ENCODE measurements around the gene PRKCE. TPM values are rescaled to one million over a fixed set of nuclear protein-coding genes. Genes with fewer than 3 reads are reported as not detected.

The PRKCE gene
- polyA plus RNA-seq, 3 donors: 1.3 to 7.7 (median 2.3) TPM

- no peaks in the 10 kb centered on the region for H3K27me3 ChIP-seq (ENCODE audit: control insufficient read depth in 2 of 2, insufficient read depth in 2 of 2, low read length in 2 of 2)
- H3K9ac ChIP-seq (ENCODE audit: insufficient read depth, low read length, poor library complexity, severe bottlenecking): no peak overlapping the region
- H3K4me3 Mint-ChIP-seq: no peak overlapping the region
- H3K79me2 ChIP-seq (ENCODE audit: insufficient read depth, low read length): no peaks in the 10 kb centered on the region
- H3K9me3 Mint-ChIP-seq: no peaks in the 10 kb centered on the region
- no peak overlapping the region for H3K4me2 ChIP-seq (replicated peaks; ENCODE audit: extremely low read depth, low read length, poor library complexity, severe bottlenecking)
- H2AFZ ChIP-seq (ENCODE audit: insufficient read depth, low read depth, low read length, poor library complexity, severe bottlenecking): no peak overlapping the region
- intact Hi-C loops (cut with micrococcal nuclease): no loop called here
- peaks cover 0 to 5% (median 0%) of the 10 kb centered on the region in 3 donors for H3K27me3 Mint-ChIP-seq (ENCODE audit: low read depth in 3 of 3)
- H3K4me1 ChIP-seq (ENCODE audit: control insufficient read depth in 1 of 2, insufficient read depth in 2 of 2, low read length in 2 of 2): no peaks in the 10 kb centered on the region
- 94% methylated on average over 2 of the region's 2 CpGs for WGBS (ENCODE audit: insufficient coverage)
- H3K4me1 Mint-ChIP-seq: peaks cover 4% of the 10 kb centered on the region
- H3K36me3 ChIP-seq (replicated peaks in 1 of 2; ENCODE audit: control insufficient read depth in 1 of 2, insufficient read depth in 2 of 2, low read length in 2 of 2): peaks cover 0 to 10% of the 10 kb centered on the region in 2 donors
- H3K4me3 ChIP-seq (replicated peaks in 1 of 3; ENCODE audit: low read depth in 2 of 3, low read length in 3 of 3): no peak overlapping the region
- H3K9me3 ChIP-seq (replicated peaks in 1 of 2; ENCODE audit: control insufficient read depth in 1 of 2, insufficient read depth in 1 of 2, low read length in 2 of 2): no peaks in the 10 kb centered on the region
- no peak for TF ChIP-seq CTCF (IDR thresholded peaks at IDR 0.05)
- H4K20me1 ChIP-seq (ENCODE audit: insufficient read depth, low read length): no peaks in the 10 kb centered on the region
- H3K36me3 Mint-ChIP-seq: peaks cover 31 to 34% of the 10 kb centered on the region in 2 donors
- H3K27ac Mint-ChIP-seq: no peak overlapping the region
- no peak for DNase-seq
- H3K27ac ChIP-seq (ENCODE audit: low read depth in 1 of 2, low read length in 2 of 2): no peak overlapping the region
Measured at GRCh38 chr2:46020416-46020815, 368.9 kb downstream of the PRKCE start.

- peaks cover 0 to 5% of the 10 kb centered on the region in 2 donors for H3K36me3 ChIP-seq (replicated peaks in 1 of 2; ENCODE audit: control insufficient read depth in 1 of 2, insufficient read depth in 2 of 2, low read length in 2 of 2)
- no peaks in the 10 kb centered on the region for H3K4me1 ChIP-seq (ENCODE audit: control insufficient read depth in 1 of 2, insufficient read depth in 2 of 2, low read length in 2 of 2)
- H3K4me3 Mint-ChIP-seq: no peak overlapping the region
- peaks cover 19 to 26% of the 10 kb centered on the region in 2 donors for H3K36me3 Mint-ChIP-seq
- DNase-seq: no peak
- no peaks in the 10 kb centered on the region for H3K9me3 ChIP-seq (replicated peaks in 1 of 2; ENCODE audit: control insufficient read depth in 1 of 2, insufficient read depth in 1 of 2, low read length in 2 of 2)
- no peak overlapping the region for H3K27ac ChIP-seq (ENCODE audit: low read depth in 1 of 2, low read length in 2 of 2)
- no peaks in the 10 kb centered on the region for H4K20me1 ChIP-seq (ENCODE audit: insufficient read depth, low read length)
- WGBS (ENCODE audit: insufficient coverage): 100% methylated on average over 1 of the region's 3 CpGs
- H3K4me2 ChIP-seq (replicated peaks; ENCODE audit: extremely low read depth, low read length, poor library complexity, severe bottlenecking): no peak overlapping the region
- H3K4me3 ChIP-seq (replicated peaks in 1 of 3; ENCODE audit: low read depth in 2 of 3, low read length in 3 of 3): no peak overlapping the region
- H3K27me3 Mint-ChIP-seq (ENCODE audit: low read depth in 3 of 3): peaks cover 0 to 3% (median 1%) of the 10 kb centered on the region in 3 donors
- no peaks in the 10 kb centered on the region for H3K27me3 ChIP-seq (ENCODE audit: control insufficient read depth in 2 of 2, insufficient read depth in 2 of 2, low read length in 2 of 2)
- H3K79me2 ChIP-seq (ENCODE audit: insufficient read depth, low read length): no peaks in the 10 kb centered on the region
- intact Hi-C loops (cut with micrococcal nuclease): no loop called here
- no peak overlapping the region for H3K27ac Mint-ChIP-seq
- H3K9me3 Mint-ChIP-seq: no peaks in the 10 kb centered on the region
- no peak overlapping the region for H3K9ac ChIP-seq (ENCODE audit: insufficient read depth, low read length, poor library complexity, severe bottlenecking)
- H2AFZ ChIP-seq (ENCODE audit: insufficient read depth, low read depth, low read length, poor library complexity, severe bottlenecking): no peak overlapping the region
- TF ChIP-seq CTCF (IDR thresholded peaks at IDR 0.05): no peak
- no peaks in the 10 kb centered on the region for H3K4me1 Mint-ChIP-seq
Measured at GRCh38 chr2:46023165-46023854, 371.8 kb downstream of the PRKCE start.
